Neural cell (in vitro differentiated cells): ENCODE results near the gene FNDC7. TPM values are rescaled to one million over a fixed set of nuclear protein-coding genes. Genes with fewer than 3 reads are reported as not detected.

ENCODE experiments used
- H2AFZ ChIP-seq: fragments of 200-600, 300-800 bp; sonication (generic), shearing (Covaris generic); 2 replicates; pipeline ENCODE4 v1.6.0; 2014; ENCODE audit warnings: low read depth, mild to moderate bottlenecking, antibody characterized with exemption, low read length, moderate library complexity
- H3F3A ChIP-seq: fragments of 200-600 bp; shearing (Covaris generic); 2 replicates; pipeline ENCODE4 v1.6.1; 2016; ENCODE audit warnings: mild to moderate bottlenecking, moderate library complexity, mixed read lengths, antibody characterized with exemption, low read length; ENCODE audit not compliant: insufficient read depth, poor library complexity, severe bottlenecking
- H3K27ac ChIP-seq: fragments of 200-600, 300-800 bp; sonication (generic), shearing (Covaris generic); 2 replicates; pipeline ENCODE4 v1.5.1; 2014; ENCODE audit warnings: mild to moderate bottlenecking, low read length, moderate library complexity
- H3K27me3 ChIP-seq: fragments of 300-800, 200-600 bp; sonication (generic), shearing (Covaris generic); 2 replicates; pipeline ENCODE4 v1.6.0; 2014; ENCODE audit warnings: mild to moderate bottlenecking, low read depth, low read length, moderate library complexity; ENCODE audit not compliant: insufficient read depth
- H3K36me3 ChIP-seq: fragments of 300-800, 200-600 bp; sonication (generic), shearing (Covaris generic); 2 replicates; pipeline ENCODE4 v1.5.1; 2014; ENCODE audit warnings: mild to moderate bottlenecking, antibody characterized with exemption, low read length, moderate library complexity; ENCODE audit not compliant: insufficient read depth
- H3K4me2 ChIP-seq: fragments of 300-800, 200-600 bp; sonication (generic), shearing (Covaris generic); 2 replicates; pipeline ENCODE4 v1.6.0; 2014; ENCODE audit warnings: mild to moderate bottlenecking, low read length
- H3K4me3 ChIP-seq: fragments of 300-800, 200-600 bp; sonication (generic), shearing (Covaris generic); 2 replicates; pipeline ENCODE4 v1.5.1; 2014; ENCODE audit warnings: mild to moderate bottlenecking, low read length, moderate library complexity
- H3K79me2 ChIP-seq: fragments of 200-600 bp; shearing (Covaris generic); replicated peaks from 2 replicates; pipeline ENCODE4 v1.6.0; 2014; ENCODE audit warnings: mild to moderate bottlenecking, low read length, moderate library complexity; ENCODE audit not compliant: insufficient read depth
- H3K9ac ChIP-seq: fragments of 300-800, 200-600 bp; sonication (generic), shearing (Covaris generic); 2 replicates; pipeline ENCODE4 v1.6.1; 2016; ENCODE audit warnings: mild to moderate bottlenecking, low read length, mixed read lengths
- H3K9me2 ChIP-seq: fragments of 200-600 bp; shearing (Covaris generic); 2 replicates; pipeline ENCODE4 v1.6.1; 2016; ENCODE audit warnings: mild to moderate bottlenecking, low read length, mixed read lengths; ENCODE audit not compliant: insufficient read depth
- H3K9me3 ChIP-seq: fragments of 200-600, 300-800 bp; sonication (generic), shearing (Covaris generic); 2 replicates; pipeline ENCODE4 v1.6.1; 2016; ENCODE audit warnings: mild to moderate bottlenecking, mixed run types, low read length, moderate library complexity, mixed read lengths
- H4K20me1 ChIP-seq: fragments of 200-600 bp; shearing (Covaris generic); 2 replicates; pipeline ENCODE4 v1.6.1; 2016; ENCODE audit warnings: mild to moderate bottlenecking, mixed run types; ENCODE audit not compliant: insufficient read depth
- CTCF ChIP-seq: fragments of 450-650 bp; IDR thresholded peaks from 2 replicates; pipeline ENCODE4 v1.5.1; 2014; ENCODE audit warnings: antibody characterized with exemption, mild to moderate bottlenecking, moderate library complexity; ENCODE audit not compliant: poor library complexity, severe bottlenecking
- EP300 ChIP-seq: fragments of 450-650 bp; conservative IDR thresholded peaks from 2 replicates; pipeline ENCODE4 v1.6.1; 2014; ENCODE audit warnings: antibody characterized with exemption, mild to moderate bottlenecking, moderate library complexity; ENCODE audit not compliant: poor library complexity, severe bottlenecking
- EZH2 ChIP-seq: fragments of 200-600, 300-800 bp; shearing (Covaris generic), sonication (generic); IDR thresholded peaks from 2 replicates; pipeline ENCODE4 v1.6.1; 2014; ENCODE audit warnings: antibody characterized with exemption, low read length, borderline replicate concordance, mild to moderate bottlenecking; ENCODE audit not compliant: insufficient read depth, poor library complexity, severe bottlenecking
- MXI1 ChIP-seq: fragments of 450-650 bp; conservative IDR thresholded peaks from 2 replicates; pipeline ENCODE4 v1.6.1; 2014; ENCODE audit warnings: antibody characterized with exemption, mild to moderate bottlenecking; ENCODE audit not compliant: poor library complexity, severe bottlenecking
- POLR2AphosphoS5 ChIP-seq: IDR thresholded peaks from 2 replicates; pipeline ENCODE4 v1.6.1; 2012
- RAD21 ChIP-seq: fragments of 450-650 bp; conservative IDR thresholded peaks from 2 replicates; pipeline ENCODE4 v1.6.1; 2014; ENCODE audit warnings: antibody characterized with exemption, mild to moderate bottlenecking, moderate library complexity
- REST ChIP-seq: IDR thresholded peaks from 2 replicates; pipeline ENCODE4 v1.6.1; 2012; ENCODE audit warnings: borderline replicate concordance
- SMC3 ChIP-seq: fragments of 450-650 bp; conservative IDR thresholded peaks from 2 replicates; pipeline ENCODE4 v1.6.1; 2014; ENCODE audit warnings: antibody characterized with exemption, mild to moderate bottlenecking, moderate library complexity; ENCODE audit not compliant: poor library complexity
- TAF1 ChIP-seq: IDR thresholded peaks from 2 replicates; pipeline ENCODE4 v1.6.1; 2012; ENCODE audit warnings: low read depth
- polyA plus RNA-seq: library from polyadenylated mRNA; depleted of rRNA; stranded (reverse); fragments of >200 nt; gene quantifications from 2 replicates; pipeline ENCODE4 v1.2.3, GENCODE V29; 2014

The FNDC7 gene
- polyA plus RNA-seq, 1 donor from 2014 or later: not detected

GRCh38 chr1:108703939-108704338 is 8.8 kb upstream of the FNDC7 start:
- Histone ChIP-seq H3K27ac (no peak overlapping the region), H3K4me2 (no peak overlapping the region), H3K9me3 (no peaks in the 10 kb centered on the region), H2AFZ (no peak overlapping the region), H3K9me2 (no peaks in the 10 kb centered on the region), H3K9ac (no peak overlapping the region), H4K20me1 (no peaks in the 10 kb centered on the region), H3K79me2 (no peaks in the 10 kb centered on the region), H3K36me3 (peaks cover 13% of the 10 kb centered on the region), H3K27me3 (no peaks in the 10 kb centered on the region), H3K4me3 (no peak overlapping the region), H3F3A (no peaks in the 10 kb centered on the region)
- TF ChIP-seq POLR2AphosphoS5 (no peak), EZH2 (no peak), SMC3 (no peak), TAF1 (no peak), REST (no peak), EP300 (no peak), MXI1 (no peak), CTCF (no peak), RAD21 (no peak)

GRCh38 chr1:108704496-108704895 is 8.2 kb upstream of the FNDC7 start:
- no peak overlapping the region for H3K9ac ChIP-seq
- H2AFZ ChIP-seq: no peak overlapping the region
- TF ChIP-seq EZH2: no peak
- no peak for TF ChIP-seq EP300
- TF ChIP-seq REST: no peak
- TF ChIP-seq RAD21: no peak
- no peak for TF ChIP-seq SMC3
- TF ChIP-seq POLR2AphosphoS5: no peak
- no peak for TF ChIP-seq TAF1
- TF ChIP-seq MXI1: no peak
- TF ChIP-seq CTCF: no peak
- H3K36me3 ChIP-seq: peaks cover 7% of the 10 kb centered on the region
- no peaks in the 10 kb centered on the region for H3F3A ChIP-seq
- H3K9me3 ChIP-seq: no peaks in the 10 kb centered on the region
- no peaks in the 10 kb centered on the region for H3K79me2 ChIP-seq
- no peak overlapping the region for H3K27ac ChIP-seq
- H3K4me2 ChIP-seq: no peak overlapping the region
- H3K4me3 ChIP-seq: no peak overlapping the region
- H3K27me3 ChIP-seq: no peaks in the 10 kb centered on the region
- no peaks in the 10 kb centered on the region for H3K9me2 ChIP-seq
- H4K20me1 ChIP-seq: no peaks in the 10 kb centered on the region
